ENCODE measurements around the gene RNF207. TPM values are rescaled to one million over a fixed set of nuclear protein-coding genes. Genes with fewer than 3 reads are reported as not detected.

Gene RNF207
- total RNA-seq, 1 experiment from 2014 or later = 53.1 TPM

- Histone ChIP-seq H3F3A (ENCODE audit: insufficient read depth, low read depth) (no peaks in the 10 kb centered on the region), H3K9me3 (ENCODE audit: insufficient read depth, low read depth) (no peaks in the 10 kb centered on the region), H3K9me2 (ENCODE audit: insufficient read depth) (no peaks in the 10 kb centered on the region), H3K4me1 (replicated peaks; ENCODE audit: insufficient read depth) (peaks cover 6% of the 10 kb centered on the region; the same call in 1 of the 2 replicates), H3K4me2 (no peak overlapping the region), H3K27me3 (ENCODE audit: insufficient read depth, low read depth) (no peaks in the 10 kb centered on the region; the same call in 1 of the 2 replicates), H3K36me3 (ENCODE audit: low read depth) (no peaks in the 10 kb centered on the region), H2AFZ (no peak overlapping the region), H3K27ac (no peak overlapping the region), H3K4me3 (no peak overlapping the region), H3K79me2 (ENCODE audit: low read depth) (no peaks in the 10 kb centered on the region), H4K20me1 (ENCODE audit: insufficient read depth) (no peaks in the 10 kb centered on the region)
- DNase-seq = no peak
- intact Hi-C loops (cut with micrococcal nuclease; ENCODE audit: unreplicated experiment) = loop anchor here (1.0 kb wide), 1 partner anchor 61 kb away; no protein-coding TSS in a partner anchor
- no TSS peak for BruUV-seq (replicated peaks)
- POLR2A ChIA-PET (ENCODE audit: unreplicated experiment) = no interaction called here
- TF ChIP-seq CTCF (conservative IDR thresholded peaks at IDR 0.05) (no peak), EZH2 (IDR thresholded peaks at IDR 0.05; ENCODE audit: low read depth) (no peak)
- CTCF ChIA-PET = no interaction called here
Measured at GRCh38 chr1:6170742-6171201, 35.1 kb upstream of the RNF207 start.

- Histone ChIP-seq H3K4me2 (no peak overlapping the region), H3K27ac (no peak overlapping the region)
Measured at GRCh38 chr1:6171548-6172124, 34.3 kb upstream of the RNF207 start.

GRCh38 chr1:6172549-6172948 lies 33.4 kb upstream of the RNF207 start:
- no peak overlapping the region for H3K4me2 ChIP-seq
- ChIA-PET POLR2A (ENCODE audit: unreplicated experiment) (interaction anchor here (0.7 kb wide), 1 partner anchor 341 kb away, joined by 14 read pairs; no protein-coding TSS in a partner anchor), CTCF (interaction anchor here (0.6 to 0.7 kb wide), 2 partner anchors 932 to 1329 kb away, joined by 3 to 4 read pairs; no protein-coding TSS in a partner anchor)

More at GRCh38 chr1:6171548-6172124, 34.3 kb upstream of the RNF207 start:
- Histone ChIP-seq H4K20me1 (ENCODE audit: insufficient read depth) (no peaks in the 10 kb centered on the region), H3K4me3 (no peak overlapping the region), H2AFZ (no peak overlapping the region), H3K36me3 (ENCODE audit: low read depth) (no peaks in the 10 kb centered on the region), H3K4me1 (replicated peaks; ENCODE audit: insufficient read depth) (peaks cover 6% of the 10 kb centered on the region; the same call in 1 of the 2 replicates), H3K9me2 (ENCODE audit: insufficient read depth) (no peaks in the 10 kb centered on the region), H3F3A (ENCODE audit: insufficient read depth, low read depth) (no peaks in the 10 kb centered on the region), H3K9me3 (ENCODE audit: insufficient read depth, low read depth) (no peaks in the 10 kb centered on the region), H3K79me2 (ENCODE audit: low read depth) (no peaks in the 10 kb centered on the region), H3K27me3 (ENCODE audit: insufficient read depth, low read depth) (no peaks in the 10 kb centered on the region; the same call in 1 of the 2 replicates)
- BruUV-seq (replicated peaks) = no TSS peak
- ChIA-PET POLR2A (ENCODE audit: unreplicated experiment) (no interaction called here), CTCF (no interaction called here)
- intact Hi-C loops (cut with micrococcal nuclease; ENCODE audit: unreplicated experiment) = loop anchor here (1.0 kb wide), 1 partner anchor 62 kb away; no protein-coding TSS in a partner anchor
- DNase-seq = no peak
- TF ChIP-seq EZH2 (IDR thresholded peaks at IDR 0.05; ENCODE audit: low read depth) (no peak), CTCF (conservative IDR thresholded peaks at IDR 0.05) (peak; percentile 39; the same call in 1 of the 2 replicates)

More at GRCh38 chr1:6172549-6172948, 33.4 kb upstream of the RNF207 start:
- no peaks in the 10 kb centered on the region for H3F3A ChIP-seq (ENCODE audit: insufficient read depth, low read depth)
- peaks cover 6% of the 10 kb centered on the region; the same call in 1 of the 2 replicates for H3K4me1 ChIP-seq (replicated peaks; ENCODE audit: insufficient read depth)
- no peak for TF ChIP-seq CTCF (conservative IDR thresholded peaks at IDR 0.05)
- TF ChIP-seq EZH2 (IDR thresholded peaks at IDR 0.05; ENCODE audit: low read depth) = no peak
- H2AFZ ChIP-seq = no peak overlapping the region
- DNase-seq = peak in 1 of 2 experiments; percentile 37
- H3K27me3 ChIP-seq (ENCODE audit: insufficient read depth, low read depth) = no peaks in the 10 kb centered on the region; the same call in 1 of the 2 replicates
- H3K4me3 ChIP-seq = no peak overlapping the region
- intact Hi-C loops (cut with micrococcal nuclease; ENCODE audit: unreplicated experiment) = no loop called here
- no peaks in the 10 kb centered on the region for H3K36me3 ChIP-seq (ENCODE audit: low read depth)
- H4K20me1 ChIP-seq (ENCODE audit: insufficient read depth) = no peaks in the 10 kb centered on the region
- no peaks in the 10 kb centered on the region for H3K9me2 ChIP-seq (ENCODE audit: insufficient read depth)
- BruUV-seq (replicated peaks) = no TSS peak
- H3K9me3 ChIP-seq (ENCODE audit: insufficient read depth, low read depth) = no peaks in the 10 kb centered on the region
- no peak overlapping the region for H3K27ac ChIP-seq
- H3K79me2 ChIP-seq (ENCODE audit: low read depth) = no peaks in the 10 kb centered on the region

Data from PC-9 (cell line).